ENCODE data around the gene HOXD4.

The HOXD4 gene

DNA sequence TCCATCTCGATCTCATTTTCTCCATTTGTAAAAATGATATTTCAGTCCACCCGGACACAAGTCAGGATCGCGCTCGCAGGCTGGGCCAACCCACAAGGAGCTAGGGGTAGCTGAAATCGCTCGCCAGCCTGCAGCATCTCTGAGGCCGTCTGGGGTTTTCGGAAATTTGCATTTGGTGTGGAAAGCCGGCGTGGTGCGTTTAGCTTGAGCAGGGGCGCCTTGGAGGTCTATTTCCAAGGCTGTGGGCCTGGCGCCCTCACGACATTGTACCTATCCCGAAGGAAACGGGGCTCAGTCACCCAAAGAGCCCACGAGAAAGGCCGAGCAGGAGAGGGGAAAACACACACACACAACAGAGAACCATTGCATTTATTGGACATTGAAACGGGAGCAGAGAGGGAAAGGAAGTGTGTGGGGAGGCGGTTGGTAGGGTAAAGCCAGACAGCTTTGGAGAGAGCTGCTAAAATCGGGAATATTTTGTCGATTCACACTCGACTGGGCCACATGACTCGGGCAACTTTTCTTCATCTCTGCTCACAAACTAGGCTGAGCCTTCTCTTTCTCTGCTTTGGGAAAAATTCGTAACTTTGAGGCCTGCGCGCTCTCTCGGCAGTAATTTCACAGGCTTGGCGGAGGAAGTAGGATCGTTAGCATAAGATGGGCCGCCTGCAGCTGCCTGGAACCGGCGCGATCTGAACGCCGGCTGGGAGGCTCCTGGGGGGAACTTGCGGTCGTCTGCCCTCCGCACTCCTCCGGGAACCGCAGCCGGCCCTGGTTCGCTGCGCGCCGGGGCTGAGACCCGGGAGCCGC lies 23.0 kb upstream of the HOXD4 start:
- no peak for TF ChIP-seq ZNF274 (IDR thresholded peaks at IDR 0.05; ENCODE audit: low read depth, low read length)
- H3K4me3 ChIP-seq (ENCODE audit: low read length): no peak overlapping the region

- peak within 1 kb of the TSS; percentile 16; the same call in 1 of the 2 replicates for H3K4me3 ChIP-seq (ENCODE audit: low read length)
- TF ChIP-seq ZNF274 (IDR thresholded peaks at IDR 0.05; ENCODE audit: low read depth, low read length): no peak
Measured at GRCh38 chr2:176128982-176129796, 22.2 kb upstream of the HOXD4 start, which contains the start of gene HOXD8. Gene HOXD8 (plus strand): TSS chr2:176129705. CDS start chr2:176130367, 662 bp downstream.

GRCh38 chr2:176129813-176130146 lies 21.6 kb upstream of the HOXD4 start:
- peak overlapping the region; percentile 16; the same call in 1 of the 2 replicates for H3K4me3 ChIP-seq (ENCODE audit: low read length)
- TF ChIP-seq ZNF274 (IDR thresholded peaks at IDR 0.05; ENCODE audit: low read depth, low read length): no peak

- H3K4me3 ChIP-seq (ENCODE audit: low read length): peak overlapping the region; percentile 16; the same call in 1 of the 2 replicates
Measured at GRCh38 chr2:176130147-176130956, 21.0 kb upstream of the HOXD4 start.

DNA sequence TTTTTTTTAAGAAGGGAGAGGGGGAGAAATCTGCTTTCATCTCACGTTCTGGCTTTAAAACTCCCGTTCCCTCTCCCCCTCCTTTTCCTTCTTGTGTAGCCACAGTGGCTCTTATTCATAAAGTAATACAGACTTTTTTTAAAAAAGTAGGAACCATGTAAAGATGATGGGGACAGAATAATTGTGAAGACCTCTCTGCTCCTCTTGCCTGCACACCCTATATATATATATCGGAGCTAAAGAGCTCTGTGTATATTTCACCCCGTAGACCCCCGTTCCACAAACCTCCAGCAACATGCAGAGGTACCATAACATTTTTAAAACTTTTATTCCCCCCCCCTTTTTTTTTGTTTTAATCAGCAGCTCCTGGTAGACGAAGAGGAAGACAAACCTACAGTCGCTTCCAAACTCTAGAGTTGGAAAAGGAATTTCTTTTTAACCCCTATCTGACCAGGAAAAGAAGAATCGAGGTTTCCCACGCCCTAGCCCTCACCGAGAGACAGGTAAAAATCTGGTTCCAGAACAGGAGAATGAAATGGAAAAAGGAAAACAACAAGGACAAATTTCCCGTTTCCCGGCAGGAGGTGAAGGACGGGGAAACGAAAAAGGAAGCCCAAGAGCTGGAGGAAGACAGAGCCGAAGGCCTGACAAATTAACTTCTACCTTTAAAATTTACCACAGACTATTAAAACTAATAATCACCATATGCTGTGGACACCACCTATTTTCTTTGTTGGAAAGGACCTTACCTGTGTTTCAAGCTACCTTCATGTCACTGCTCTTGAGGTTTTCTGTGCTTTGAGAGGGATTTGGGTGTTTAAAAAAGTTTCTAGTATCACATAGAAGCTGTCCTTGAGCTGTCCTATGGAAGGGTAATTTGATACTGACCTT lies 20.1 kb upstream of the HOXD4 start:
- no peak for TF ChIP-seq ZNF274 (IDR thresholded peaks at IDR 0.05; ENCODE audit: low read depth, low read length)
- H3K4me3 ChIP-seq (ENCODE audit: low read length): no peak overlapping the region

More at GRCh38 chr2:176130147-176130956, 21.0 kb upstream of the HOXD4 start:
- TF ChIP-seq ZNF274 (IDR thresholded peaks at IDR 0.05; ENCODE audit: low read depth, low read length): no peak

- TF ChIP-seq ZNF274 (IDR thresholded peaks at IDR 0.05; ENCODE audit: low read depth, low read length): no peak
- no peak overlapping the region for H3K4me3 ChIP-seq (ENCODE audit: low read length)
Measured at GRCh38 chr2:176131848-176132158, 19.5 kb upstream of the HOXD4 start.

DNA sequence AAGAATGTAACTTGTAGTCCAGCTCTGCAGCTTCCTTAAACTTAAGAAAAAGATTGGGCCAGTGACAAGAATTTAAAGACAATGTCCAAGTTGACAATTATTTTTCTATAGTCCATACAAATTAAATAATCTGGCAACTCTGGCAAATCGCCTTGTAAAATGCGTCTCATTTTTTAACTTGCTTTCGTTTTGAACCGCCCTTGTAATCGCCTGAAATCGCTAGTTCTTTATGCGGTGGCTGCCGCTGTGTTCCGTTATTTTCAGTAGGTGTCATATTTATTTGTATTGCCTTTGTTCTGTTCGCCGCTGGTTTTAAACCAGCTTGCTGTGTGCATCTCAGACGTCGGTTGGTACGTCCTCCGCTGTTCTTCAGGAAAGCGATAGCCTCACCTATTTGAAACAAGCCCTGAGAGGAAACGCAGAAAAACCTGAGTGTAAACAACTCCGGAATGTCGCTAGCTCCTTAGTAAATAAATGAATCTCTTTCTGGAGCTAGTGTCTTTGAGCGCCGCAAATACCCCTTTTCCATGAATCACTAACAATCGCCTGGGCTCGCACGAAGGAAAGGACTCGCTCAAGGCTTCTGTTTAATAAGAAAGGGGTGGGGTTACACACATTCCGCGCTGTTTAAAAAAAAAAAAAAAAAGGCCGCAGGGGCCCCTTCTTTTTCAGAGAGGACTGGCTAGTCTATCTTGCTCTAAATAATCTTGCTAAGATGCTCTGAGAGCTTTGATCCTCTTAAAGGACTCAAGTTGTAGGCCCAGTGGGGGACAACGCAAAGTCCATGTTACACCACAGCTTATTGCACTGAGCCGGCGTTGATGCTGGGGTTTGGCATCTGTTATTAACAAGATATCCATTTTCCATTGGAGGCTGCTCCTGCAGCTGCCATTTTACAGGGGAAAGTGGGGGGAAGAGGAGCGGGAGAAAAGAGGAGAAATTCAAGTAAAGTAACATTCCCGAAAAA lies 18.9 kb upstream of the HOXD4 start:
- H3K4me3 ChIP-seq (ENCODE audit: low read length): peak overlapping the region; percentile 32; the same call in 1 of the 2 replicates
- no peak for TF ChIP-seq ZNF274 (IDR thresholded peaks at IDR 0.05; ENCODE audit: low read depth, low read length)

- TF ChIP-seq ZNF274 (IDR thresholded peaks at IDR 0.05; ENCODE audit: low read depth, low read length): no peak
- H3K4me3 ChIP-seq (ENCODE audit: low read length): no peak overlapping the region
Measured at GRCh38 chr2:176133389-176133788, 18.0 kb upstream of the HOXD4 start.

- no peak for TF ChIP-seq ZNF274 (IDR thresholded peaks at IDR 0.05; ENCODE audit: low read depth, low read length)
- no peak overlapping the region for H3K4me3 ChIP-seq (ENCODE audit: low read length)
Measured at GRCh38 chr2:176134035-176134434, 17.3 kb upstream of the HOXD4 start.

GRCh38 chr2:176135035-176135440 lies 16.3 kb upstream of the HOXD4 start:
- no peak overlapping the region for H3K4me3 ChIP-seq (ENCODE audit: low read length)
- TF ChIP-seq ZNF274 (IDR thresholded peaks at IDR 0.05; ENCODE audit: low read depth, low read length): no peak

- TF ChIP-seq ZNF274 (IDR thresholded peaks at IDR 0.05; ENCODE audit: low read depth, low read length): no peak
- peak overlapping the region; percentile 11; the same call in 1 of the 2 replicates for H3K4me3 ChIP-seq (ENCODE audit: low read length)
Measured at GRCh38 chr2:176136374-176137251, 14.7 kb upstream of the HOXD4 start.

All from GM08714 (cell line).